Bronchial epithelial cell (primary cell): ENCODE results near the gene SIK3. TPM values are rescaled to one million over a fixed set of nuclear protein-coding genes. Genes with fewer than 3 reads are reported as not detected.
A peak's percentile ranks its signal among the peaks of the same experiment; 100 is the strongest.

ENCODE experiments used
- DNase-seq: peaks from one replicate; pipeline ENCODE4 v3.0.0-alpha.2; 2010; ENCODE audit warnings: low read depth
- FAIRE-seq: peaks from 2 replicates; lab custom pipeline; 2011; peaks lifted over from hg19 to GRCh38; lab: Jason Lieb, UNC
- H3K27me3 ChIP-seq: 2 replicates; pipeline ENCODE4 v1.5.1; 2011; ENCODE audit warnings: low read length; ENCODE audit not compliant: control insufficient read depth, insufficient read depth
- H3K36me3 ChIP-seq: 2 replicates; pipeline ENCODE4 v1.5.1; 2011; ENCODE audit warnings: low read length; ENCODE audit not compliant: control insufficient read depth, insufficient read depth
- H3K4me3 ChIP-seq: 2 replicates; pipeline ENCODE4 v1.5.1; 2011; ENCODE audit warnings: mild to moderate bottlenecking, low read depth, low read length, control low read depth
- CTCF ChIP-seq: IDR thresholded peaks from 2 replicates; pipeline ENCODE4 v1.5.1; 2011; ENCODE audit warnings: mild to moderate bottlenecking, moderate library complexity, low read length, control low read depth, inconsistent platforms; ENCODE audit not compliant: insufficient read depth, severe bottlenecking
- total RNA-seq: library from RNA; depleted of rRNA; stranded (reverse); fragments of >200 nt; gene quantifications from 2 replicates; pipeline ENCODE4 v1.2.1, GENCODE V29; 2014

The SIK3 gene
- total RNA-seq, 1 donor from 2014 or later: 6.8 TPM

- H3K36me3 ChIP-seq: peaks cover 12% of the 10 kb centered on the region
- DNase-seq (no peak), FAIRE-seq (no peak)
- no peaks in the 10 kb centered on the region for H3K27me3 ChIP-seq
- TF ChIP-seq CTCF: no peak
- H3K4me3 ChIP-seq: no peak overlapping the region
Observed at GRCh38 chr11:116842117-116842516, 256.1 kb downstream of the SIK3 start.

GRCh38 chr11:116840746-116841296 lies 257.4 kb downstream of the SIK3 start:
- FAIRE-seq (peak; percentile 72), DNase-seq (no peak)
- H3K36me3 ChIP-seq: peaks cover 4% of the 10 kb centered on the region
- no peak for TF ChIP-seq CTCF
- H3K4me3 ChIP-seq: no peak overlapping the region
- no peaks in the 10 kb centered on the region for H3K27me3 ChIP-seq

GRCh38 chr11:116840224-116840745 lies 257.9 kb downstream of the SIK3 start:
- DNase-seq (peak; percentile 18), FAIRE-seq (no peak)
- Histone ChIP-seq H3K36me3 (peaks cover 4% of the 10 kb centered on the region), H3K27me3 (no peaks in the 10 kb centered on the region), H3K4me3 (no peak overlapping the region)
- peak; percentile 13 for TF ChIP-seq CTCF

GRCh38 chr11:116838321-116839084 lies 259.7 kb downstream of the SIK3 start:
- Histone ChIP-seq H3K4me3 (no peak overlapping the region), H3K27me3 (no peaks in the 10 kb centered on the region), H3K36me3 (no peaks in the 10 kb centered on the region)
- FAIRE-seq (no peak), DNase-seq (no peak)
- no peak for TF ChIP-seq CTCF

- no peak for FAIRE-seq
- no peak within 1 kb of the TSS for H3K4me3 ChIP-seq
- no peak for DNase-seq
- H3K36me3 ChIP-seq: no peaks in the 10 kb centered on the region
- TF ChIP-seq CTCF: no peak
- H3K27me3 ChIP-seq: no peaks in the 10 kb centered on the region
Observed at GRCh38 chr11:116837231-116838091, 260.8 kb downstream of the SIK3 start, which contains the start of gene APOA1. Gene APOA1, minus strand, starts transcription at chr11:116837622. Its CDS starts 235 bp downstream, at chr11:116837387.
